CD4-positive, alpha-beta T cell treated with Interleukin-6 for 4 hours (primary cell): ENCODE measurements around the gene IMP3.

Source experiments
- DNase-seq: peaks from one replicate; pipeline ENCODE4 v3.0.0-alpha.2; 2020; ENCODE audit warnings: mixed read lengths

The IMP3 gene

DNA sequence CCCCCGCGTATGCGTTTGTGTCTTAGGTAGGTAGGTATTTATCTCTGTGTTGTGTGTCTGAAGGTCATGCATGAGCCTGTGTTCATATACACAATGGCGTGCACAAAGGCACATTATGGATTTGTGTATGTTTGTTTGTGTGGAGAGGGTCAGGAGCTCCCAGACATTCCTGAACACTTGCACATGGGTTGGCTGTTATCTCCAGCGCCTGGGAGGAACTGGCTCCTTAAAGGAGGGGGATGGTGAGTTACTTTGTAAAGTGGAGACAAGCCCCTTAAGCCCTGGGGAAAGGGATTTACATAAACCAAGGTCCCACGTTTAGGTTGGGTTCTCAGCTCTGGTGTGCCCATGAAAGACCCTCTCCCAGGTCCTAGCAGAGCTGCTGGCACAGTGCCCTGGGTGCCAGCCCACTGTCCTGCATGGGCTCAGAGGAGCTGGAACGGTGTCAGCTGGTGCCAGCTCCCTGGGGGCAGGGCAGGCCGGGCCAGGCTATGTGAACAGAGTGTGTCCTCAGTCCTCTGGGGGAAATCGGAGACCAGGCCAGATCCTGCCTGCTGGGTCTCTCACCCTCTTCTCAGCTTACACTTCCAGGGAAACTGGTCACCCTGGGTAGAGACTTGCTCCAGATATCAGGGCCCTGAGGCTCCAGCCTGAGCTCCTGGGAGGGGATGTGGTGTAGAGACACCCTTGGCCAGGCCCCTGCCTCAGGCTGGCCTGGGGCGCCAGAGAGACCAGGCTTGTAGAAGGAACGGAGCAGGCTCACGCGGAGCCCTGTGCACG, 32.8 kb upstream of the IMP3 start:
- DNase-seq, result no peak

DNA sequence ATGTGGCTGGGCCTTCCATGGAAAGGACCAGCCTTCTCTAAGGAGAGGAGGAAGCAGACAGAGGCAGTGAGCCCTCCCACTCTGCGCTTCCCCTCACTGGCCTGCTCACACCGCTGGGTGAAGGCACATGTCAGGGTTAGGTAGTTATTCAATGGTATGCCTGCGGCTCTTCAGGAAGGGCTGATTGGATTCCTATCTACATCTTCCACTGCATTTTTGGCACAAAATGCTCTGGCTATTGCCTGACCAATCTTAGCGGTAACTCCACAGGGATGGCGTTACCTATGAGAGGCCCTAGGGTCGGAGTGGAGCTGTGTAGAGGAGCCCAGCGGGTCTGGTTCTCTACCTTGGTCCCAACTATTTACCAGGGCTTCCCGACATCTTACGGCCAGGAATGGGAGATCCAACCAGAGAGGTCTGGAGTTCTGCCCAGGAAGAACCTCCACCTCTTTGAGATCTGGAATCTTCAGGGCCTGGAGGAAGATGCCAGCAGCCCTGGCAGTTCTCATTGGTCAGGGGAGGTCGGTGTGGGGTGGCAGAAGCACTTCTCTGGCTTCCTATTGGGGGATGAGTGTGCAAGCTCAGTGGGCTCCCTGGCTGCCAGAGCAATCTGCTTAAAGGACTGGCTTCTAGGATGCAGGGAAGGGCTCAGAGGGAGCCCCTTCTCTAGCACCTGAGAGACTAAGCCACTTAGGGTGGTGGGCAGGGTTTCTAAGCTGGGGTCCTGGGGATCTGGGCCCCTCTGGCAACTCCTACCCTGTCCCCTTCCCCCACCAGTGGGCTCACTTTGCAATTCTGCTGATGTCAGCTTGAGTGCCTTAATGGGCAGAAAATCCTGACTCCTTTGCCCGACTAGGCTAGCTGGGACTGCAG, 31.9 kb upstream of the IMP3 start:
- no peak for DNase-seq

DNA sequence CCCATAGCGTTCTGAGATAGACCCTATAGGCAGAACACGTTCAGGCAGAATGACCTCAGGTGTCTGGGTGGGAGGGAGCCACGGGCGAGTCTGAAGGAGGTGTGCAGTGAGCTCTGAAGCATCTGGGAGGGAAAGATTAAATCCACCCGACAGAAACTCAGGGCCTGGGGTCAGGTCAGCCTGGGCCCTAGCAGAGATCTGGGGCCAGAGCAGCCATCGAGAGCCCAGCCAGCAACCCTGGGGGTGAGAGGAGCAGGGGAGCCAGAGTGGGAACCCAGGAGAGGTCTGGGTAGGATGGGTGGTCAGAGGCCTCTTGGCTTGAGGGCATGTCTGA, 29.8 kb upstream of the IMP3 start:
- no peak for DNase-seq

DNA sequence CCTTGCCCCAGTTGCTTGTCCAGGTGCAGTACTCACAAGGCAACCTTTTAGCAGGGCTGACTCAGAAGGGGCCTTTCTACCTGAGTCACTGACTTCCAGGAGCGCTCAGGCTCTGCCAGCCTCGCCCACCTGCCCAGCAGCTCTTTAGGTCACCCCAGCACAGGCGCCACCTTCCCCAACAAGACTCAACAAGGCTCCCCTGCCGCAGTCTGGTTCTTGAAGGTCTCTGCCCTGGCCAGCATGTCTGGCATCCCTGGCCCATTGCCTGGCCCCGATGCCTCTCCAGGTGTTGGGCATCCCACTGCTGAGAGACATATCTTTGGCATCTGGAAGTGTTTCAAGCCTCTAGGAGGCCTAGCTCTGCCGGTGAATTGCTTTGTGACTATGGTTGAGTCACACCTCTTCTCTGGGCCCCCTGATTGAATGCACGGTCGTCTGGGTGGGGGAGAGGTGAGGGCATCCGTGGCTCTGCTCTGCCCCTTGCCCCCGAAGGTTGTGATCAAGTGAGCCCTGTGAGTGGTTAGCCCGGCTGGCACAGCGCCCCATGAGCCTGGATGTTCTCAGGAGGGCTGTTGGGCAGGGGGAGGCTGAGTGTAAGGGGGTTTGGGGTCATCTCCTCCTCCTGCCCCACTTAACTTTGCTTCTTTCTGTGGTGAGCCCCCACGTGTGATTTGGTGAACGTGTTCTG, 29.3 kb upstream of the IMP3 start:
- DNase-seq, result no peak

DNA sequence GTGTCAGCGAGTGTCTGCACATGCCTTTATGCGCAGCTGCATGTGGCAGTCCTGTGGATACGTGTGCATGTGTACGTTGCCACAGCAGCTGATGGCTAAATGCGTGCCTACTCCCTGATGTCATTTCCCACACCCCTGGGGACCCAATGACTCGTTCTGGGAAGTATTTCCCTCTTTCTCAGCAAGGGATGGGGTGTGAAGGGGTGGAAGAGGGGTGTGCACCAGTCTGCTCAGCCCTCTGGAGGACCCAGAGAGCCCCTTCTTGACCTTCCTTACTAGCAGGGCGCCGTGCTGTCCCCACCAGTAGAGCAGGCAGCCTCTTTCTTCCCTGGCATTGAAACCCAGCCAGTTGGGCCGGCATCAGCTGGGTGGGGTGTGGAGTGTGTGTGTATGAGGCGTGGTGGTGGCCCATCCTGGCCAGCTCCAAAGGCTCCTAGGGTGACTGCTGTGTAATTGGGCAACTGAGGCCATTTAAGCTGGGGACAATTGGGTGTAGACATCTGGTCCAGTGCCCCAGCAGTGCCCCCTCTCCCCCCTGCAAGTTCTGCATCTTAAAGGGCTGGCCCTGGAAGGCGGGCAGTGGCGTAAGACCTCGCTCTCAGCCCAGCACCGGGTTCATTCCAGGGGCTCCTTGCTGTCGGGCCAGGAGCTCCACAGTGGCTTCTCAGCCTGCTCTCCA, 26.9 kb upstream of the IMP3 start:
- DNase-seq, result no peak

DNA sequence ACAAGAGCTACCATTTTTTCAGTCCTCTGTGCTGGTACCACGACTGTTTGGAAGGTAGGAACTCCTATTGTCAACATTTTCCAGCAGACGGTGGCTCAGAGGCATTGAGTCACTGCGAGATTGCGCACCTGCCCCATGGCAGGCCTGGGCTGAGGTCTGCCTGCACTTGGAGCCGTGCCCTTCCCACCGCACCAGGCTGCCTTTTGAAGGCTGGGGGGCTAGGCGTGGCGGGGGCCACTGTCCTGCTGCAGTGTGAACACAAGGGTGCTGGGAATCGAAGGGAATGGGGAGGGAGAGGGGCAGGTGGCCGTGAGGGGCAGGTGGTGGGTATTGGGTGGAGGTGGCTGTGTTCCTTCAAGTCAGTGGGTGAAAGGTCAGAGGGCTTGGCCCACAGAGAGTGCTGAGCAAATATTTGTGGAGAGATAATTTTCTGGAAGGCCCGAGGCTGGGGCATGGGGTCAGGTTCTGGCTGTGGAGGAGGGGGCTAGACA, 24.0 kb upstream of the IMP3 start:
- DNase-seq, result no peak

DNA sequence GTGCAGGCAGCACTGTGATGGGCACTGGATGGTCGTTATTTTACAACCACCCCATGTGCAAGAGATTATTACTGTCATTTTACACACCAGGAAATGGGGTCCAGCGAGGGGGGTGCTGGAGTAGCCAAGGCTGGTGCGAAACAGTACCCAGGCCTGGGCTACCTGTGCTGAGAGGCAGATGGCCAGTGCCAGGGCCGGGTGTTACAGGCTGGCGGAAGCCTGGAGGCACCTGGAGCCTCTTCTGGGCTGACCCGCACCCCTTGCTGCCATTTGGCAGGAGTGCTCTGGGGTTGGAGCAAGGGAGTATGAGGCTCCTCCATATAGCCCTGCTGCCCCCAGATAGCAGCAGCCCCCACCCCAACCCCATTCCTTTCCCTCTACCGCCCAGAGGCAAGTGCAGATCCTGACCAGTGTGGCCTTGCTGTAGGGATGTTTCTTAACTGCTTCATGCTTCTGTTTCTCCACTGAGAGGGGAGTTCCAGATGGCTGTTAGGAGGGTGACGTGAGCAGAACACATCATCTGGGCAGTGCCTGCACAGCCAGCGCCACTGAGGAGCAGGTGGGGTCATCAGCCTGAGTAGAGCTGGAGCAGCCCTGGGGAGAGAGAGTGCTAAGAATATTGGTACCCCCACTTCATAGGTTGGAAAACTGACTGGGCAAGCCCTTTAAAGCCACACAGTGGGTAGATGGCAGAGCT, 22.9 kb upstream of the IMP3 start:
- no peak for DNase-seq

DNA sequence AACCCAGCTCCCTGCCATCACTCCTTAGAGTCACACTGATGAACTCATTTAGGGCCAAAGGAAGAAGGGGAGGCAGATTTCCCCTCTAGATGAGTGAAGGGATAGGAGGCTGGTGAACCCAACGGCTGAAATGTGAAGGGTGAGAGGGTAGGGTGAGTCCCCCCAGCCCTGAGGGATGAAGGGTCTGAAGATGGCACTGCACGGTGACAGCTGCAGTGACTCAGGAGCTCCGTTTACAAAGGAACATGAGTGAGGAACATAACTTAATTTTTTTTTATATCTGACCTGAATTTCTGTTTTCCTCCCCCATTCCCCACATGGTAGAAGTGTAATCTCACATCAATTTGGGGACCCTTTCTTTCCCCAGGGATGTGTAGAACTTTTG, 21.7 kb upstream of the IMP3 start:
- DNase-seq, result no peak

DNA sequence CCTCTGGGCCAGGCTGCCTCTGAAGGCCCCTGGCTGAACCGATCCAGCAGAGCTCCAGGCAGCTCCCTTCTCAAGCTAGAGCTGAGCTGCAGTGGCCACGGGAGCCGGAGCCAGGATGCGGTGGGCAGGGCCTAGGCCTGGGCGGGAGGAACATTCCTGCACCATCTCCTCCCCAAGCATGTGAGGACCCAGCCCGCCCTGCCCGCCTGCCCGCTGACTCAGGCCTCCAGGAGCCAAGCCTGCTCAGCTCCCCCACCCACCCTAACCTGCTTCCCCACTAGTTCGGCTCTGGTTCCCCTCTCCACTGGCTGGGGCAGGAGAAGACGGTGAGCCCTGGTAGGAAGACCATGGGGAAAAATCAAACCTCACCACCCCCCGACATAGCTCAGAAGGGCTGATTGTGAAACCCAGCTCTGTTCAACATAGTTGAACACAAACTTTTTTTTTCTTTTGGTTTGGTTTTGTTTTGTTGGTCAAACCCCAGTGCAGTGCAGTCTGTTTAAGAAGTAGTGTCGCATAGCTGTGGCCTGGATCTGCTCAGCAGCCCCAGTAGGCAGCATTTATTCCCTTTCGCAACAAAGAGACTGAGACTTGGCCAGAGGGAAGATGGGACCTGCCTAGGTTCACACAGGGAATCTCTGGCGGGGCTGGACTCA, 21.2 kb upstream of the IMP3 start:
- no peak for DNase-seq

DNA sequence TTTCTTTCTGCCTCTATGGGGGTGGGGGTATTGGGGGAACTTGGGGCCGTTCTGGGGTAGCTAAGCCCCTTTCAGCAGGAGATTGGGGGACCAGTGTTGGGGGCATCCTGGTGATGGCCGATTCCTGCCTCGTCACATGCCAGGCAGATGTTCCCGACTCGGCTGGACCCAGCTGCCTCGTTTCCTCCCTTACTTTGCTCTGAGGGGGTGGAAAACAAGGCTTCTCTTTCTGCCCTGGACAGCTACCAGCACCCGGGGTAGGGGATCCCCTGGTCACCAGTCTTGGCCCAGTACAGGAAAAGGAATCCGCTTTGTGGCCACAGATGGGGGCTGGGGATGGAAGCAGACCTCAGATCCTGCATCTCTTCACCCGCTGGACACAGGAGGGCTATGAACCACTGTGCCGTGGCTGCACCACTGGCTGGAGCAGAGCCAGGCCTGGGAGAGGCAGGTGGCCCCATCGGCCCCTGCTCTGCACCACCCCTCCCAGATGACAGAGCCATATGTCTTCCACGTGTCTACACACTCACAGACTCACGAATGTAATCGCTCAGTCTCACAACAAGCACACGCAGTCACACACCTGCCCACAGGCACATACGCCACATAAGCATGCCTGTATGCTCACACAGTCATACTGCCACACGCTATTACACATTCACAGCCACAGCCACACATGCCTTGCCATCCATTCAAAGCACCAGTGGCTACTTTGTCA, 20.1 kb upstream of the IMP3 start:
- no peak for DNase-seq

DNA sequence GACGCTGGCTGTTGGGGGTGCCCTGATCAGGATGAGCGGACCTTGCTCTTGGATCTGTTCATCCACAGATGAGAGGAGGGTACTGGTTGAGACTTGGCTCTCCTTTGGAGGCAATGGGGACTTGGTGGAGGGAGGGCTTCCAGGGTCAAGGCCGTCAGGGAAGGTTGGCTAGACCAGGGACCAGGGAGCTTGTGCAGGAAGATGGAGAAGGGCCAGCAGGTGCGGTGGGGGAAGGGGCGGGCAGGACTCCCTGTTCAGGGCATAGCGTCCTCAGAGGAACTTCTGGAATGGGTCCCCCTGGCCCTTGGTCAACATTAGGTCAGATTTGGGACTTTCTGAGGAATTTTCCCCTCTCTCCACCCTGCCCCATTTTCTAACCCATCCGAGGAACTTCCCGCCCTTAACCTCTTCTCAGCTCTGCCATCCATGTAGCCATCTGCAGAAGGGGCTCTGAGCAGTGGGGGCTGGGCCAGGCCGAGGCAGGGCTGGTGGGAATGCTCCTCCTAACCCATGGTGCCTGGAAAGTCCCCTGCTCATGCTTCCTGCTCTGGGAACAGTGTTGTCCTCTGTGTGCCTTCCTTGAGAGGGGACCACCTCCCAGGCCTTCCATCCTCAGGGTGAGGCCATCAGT, 19.2 kb upstream of the IMP3 start:
- no peak for DNase-seq

DNA sequence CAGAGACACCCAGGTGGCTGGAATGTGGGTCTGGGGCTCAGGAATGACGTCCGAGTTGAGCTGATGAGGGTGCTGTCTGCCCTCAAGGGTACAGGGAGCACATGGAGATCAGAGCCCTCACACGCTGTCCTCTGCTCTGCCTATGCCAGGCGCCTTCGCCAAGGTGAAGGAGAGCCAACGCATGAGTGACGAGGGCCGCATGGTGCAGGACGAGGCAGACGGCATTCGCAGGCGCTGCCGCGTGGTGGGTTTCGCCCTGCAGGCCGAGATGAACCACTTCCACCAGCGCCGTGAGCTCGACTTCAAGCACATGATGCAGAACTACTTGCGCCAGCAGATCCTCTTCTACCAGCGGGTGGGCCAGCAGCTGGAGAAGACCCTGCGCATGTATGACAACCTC, 16.8 kb upstream of the IMP3 start:
- no peak for DNase-seq

DNA sequence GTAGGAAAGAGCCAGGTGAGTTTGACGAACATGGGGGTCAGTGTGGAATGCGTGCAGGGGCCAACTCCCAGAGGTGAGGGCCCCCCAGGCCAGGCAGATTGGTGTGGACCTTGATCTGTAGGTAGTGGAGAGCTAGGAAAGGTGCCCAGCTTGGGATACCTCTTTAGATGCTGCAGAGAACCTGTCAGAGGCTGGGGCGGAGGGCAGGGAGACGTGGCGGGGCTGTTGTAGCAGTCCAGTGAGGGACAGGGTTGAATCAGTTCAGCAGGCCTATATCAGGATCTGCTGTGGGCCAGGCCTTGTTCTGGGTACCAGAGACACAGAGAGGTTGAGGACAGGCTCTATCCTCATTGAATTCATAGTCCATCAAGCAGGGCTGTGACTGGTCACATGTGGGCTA, 16.3 kb upstream of the IMP3 start:
- no peak for DNase-seq

DNA sequence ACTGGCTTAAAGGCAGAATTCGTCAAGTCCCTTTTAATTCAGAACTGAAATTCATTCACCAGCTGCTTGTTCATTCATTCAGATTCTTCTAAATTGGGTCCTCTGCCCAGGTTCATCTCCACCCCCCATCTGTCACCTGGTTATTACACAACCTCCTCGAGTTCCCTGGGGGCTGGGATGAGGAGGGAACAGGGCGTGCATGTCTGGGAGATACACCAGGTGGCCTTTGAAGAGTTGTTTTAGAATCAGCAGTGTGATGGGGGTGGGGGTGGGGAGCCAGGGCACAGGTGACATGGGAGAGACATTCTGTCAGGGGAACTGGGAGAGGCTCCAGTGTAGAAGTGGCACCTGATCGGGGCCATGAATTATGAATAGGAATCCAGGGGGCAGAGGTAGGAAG, 15.9 kb upstream of the IMP3 start:
- no peak for DNase-seq

DNA sequence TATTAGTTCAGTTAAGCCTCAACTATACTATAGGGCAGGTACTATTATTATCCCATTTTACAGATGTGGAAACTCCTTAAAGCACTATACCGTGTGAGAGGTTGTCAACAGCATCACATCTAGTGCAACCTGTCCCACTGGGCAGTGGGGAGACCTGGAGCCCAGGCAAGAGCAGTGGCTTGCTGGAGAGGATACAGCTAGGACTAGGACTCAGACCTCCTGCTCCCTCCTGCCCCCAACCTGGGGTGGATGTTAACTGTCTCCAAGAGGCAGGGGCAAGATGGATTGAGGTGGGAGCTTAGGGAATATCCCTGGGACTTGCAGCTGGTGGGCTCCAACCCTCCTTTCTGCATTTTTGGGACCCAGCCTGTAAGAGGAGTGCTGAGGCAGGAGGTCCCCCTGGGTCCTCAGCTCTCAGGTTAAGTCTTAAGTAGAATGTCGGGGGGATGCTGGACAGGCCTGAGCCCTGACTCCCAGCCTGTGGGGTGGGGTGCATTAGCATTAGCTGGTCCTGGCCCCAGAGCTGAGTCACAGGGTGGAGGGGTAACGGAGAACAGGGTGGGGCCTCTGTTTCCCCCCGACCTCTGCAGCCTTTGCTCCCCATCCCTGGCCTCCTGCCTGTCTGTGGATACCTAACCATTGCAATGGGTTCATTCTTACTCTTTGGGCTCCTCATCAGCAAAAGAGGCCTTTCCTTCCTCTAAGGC, 14.3 kb upstream of the IMP3 start:
- no peak for DNase-seq

DNA sequence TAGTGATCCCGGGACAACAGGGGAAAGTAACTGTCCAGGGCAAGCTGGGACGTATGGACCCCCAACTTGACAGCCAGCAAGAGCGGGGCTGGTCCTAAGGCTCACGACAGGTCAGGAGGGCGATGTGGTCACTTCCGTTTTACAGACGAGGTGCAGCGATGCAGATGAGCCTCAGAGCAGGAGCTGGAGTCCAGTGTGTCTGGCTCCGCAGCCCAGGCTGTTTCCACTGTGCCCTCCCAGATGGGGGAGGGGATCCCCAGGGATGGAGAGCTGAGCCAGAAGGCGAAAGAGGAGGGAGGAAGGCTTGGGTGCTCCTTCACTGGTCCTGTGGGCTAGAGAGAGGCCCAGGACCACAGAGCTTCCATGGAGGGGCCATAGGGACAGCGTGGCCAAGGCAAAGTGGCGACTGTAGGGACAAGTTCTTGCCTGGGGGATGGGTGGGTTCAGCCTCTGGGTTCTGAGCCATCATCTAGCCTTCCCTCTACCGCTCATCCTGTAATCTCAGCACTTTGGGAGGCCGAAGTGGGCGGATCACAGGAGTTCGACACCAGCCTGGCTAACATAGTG, 13.4 kb upstream of the IMP3 start:
- no peak for DNase-seq

DNA sequence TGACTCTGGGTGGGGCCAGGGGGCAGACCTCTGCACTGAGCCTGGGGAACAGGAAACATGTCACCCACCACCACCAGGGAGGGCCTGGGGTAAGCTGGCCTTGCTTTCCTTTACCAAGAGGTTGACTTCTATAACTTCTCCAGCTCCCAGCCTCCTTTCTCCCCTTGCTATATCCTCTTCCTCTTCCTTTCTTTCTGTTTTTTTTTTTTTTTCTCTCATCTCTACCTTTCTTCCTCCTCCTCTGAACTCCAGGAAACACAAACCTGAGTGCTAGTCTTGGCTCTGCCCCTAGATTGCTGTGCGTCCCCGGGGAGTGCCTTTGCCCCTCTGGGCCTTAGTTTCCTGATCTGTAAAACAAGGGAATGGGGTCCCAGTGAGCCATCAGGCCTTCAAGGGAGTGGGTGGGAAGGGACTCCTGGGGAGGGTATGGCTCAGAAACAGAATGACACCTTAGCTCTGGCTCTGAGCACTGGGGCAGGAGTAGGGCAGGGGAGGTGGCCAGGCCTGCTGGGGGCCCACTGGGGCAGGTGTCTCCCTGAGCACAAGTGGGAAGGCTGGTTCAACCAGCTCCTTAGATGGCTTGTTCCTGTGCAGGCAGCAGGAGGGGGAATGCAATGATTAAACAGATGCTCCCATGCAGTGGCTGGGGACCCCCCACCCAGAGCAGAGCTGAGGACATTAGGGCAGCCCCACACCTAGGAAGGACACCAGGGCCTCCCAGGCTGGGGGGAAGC, 12.0 kb upstream of the IMP3 start:
- DNase-seq, result no peak

DNA sequence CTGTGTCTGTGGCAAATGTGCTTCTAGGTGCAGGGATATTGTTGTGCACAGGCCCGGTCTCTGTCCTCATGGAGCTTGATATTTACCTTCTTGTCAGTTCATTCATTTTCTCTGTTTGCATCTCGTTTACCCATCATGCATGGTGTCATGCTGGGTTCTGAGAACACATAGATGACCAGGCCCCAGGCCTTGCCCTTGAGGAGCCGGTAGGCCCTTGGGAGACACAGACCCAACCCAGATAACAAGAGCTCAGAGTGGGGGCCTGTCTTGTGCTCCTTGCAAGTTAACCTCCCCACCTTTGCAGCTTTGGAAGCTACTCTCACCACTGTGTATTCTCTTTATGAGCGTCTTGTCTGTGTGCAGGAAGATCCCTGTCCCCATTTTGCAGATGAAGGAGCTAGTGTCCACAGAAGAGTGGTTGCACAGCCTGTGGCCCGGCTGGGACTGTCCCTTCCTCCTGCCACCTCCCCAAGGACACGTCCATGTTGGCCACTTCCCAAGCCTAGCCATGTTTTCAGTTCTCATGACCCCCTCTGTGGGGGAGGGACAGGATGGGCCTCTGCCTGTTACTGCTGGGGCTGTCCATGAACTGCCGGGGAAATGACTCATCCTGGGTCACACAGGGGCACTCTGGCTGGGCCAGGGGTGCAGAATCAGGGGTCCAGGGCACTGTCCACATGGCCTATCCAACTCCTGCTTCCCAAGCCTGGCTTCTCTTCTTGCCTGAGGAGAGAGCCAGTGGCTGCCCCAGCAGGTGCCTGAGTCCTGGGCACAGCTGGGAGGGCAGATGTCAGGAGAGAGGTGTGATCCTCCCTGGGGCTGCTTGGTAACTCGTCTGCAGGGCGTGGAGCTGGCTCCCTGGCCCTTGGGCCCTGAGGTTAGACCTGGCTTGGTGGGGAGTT, 11.1 kb upstream of the IMP3 start:
- DNase-seq, result no peak
